Vagina (tissue), 2 donors: Measurements from ENCODE around the gene ASAP2.

Experiments used
- CTCF ChIP-seq, 3 experiments: fragments of 450-650 bp in 2 of 3; fragments of 200-600 bp in 1 of 3; sonication (generic) in 1 of 3; IDR thresholded peaks; one replicate each; pipeline ENCODE4 v1.5.1; 2017 to 2019; ENCODE audit warnings: antibody characterized with exemption in 3 of 3, mild to moderate bottlenecking in 2 of 3, moderate library complexity in 2 of 3
- POLR2A ChIP-seq, 2 donors: fragments of 450-650 bp; IDR thresholded peaks; one replicate each; pipeline ENCODE4 v1.6.1; 2017; ENCODE audit warnings: antibody characterized with exemption in 2 of 2, mild to moderate bottlenecking in 2 of 2, moderate library complexity in 2 of 2
- POLR2AphosphoS5 ChIP-seq, 2 donors: sonication (generic); formaldehyde crosslinking; IDR thresholded peaks; one replicate each; pipeline ENCODE4 v1.9.0; 2017; ENCODE audit warnings: antibody characterized with exemption in 2 of 2, mild to moderate bottlenecking in 2 of 2, low read depth in 1 of 2; ENCODE audit not compliant: insufficient read depth in 1 of 2

GRCh38 chr2:9234680-9235146 lies 28.1 kb downstream of the ASAP2 start:
- TF ChIP-seq CTCF (IDR thresholded peaks at IDR 0.05), result no peak
- peak in 1 of 2 donors; percentile 31 for TF ChIP-seq POLR2AphosphoS5 (IDR thresholded peaks at IDR 0.05; ENCODE audit: insufficient read depth in 1 of 2, low read depth in 1 of 2)
- TF ChIP-seq POLR2A (IDR thresholded peaks at IDR 0.05), result no peak
